Osteocyte (in vitro differentiated cells): ENCODE measurements around the gene NPY2R. TPM values are rescaled to one million over a fixed set of nuclear protein-coding genes. Genes with fewer than 3 reads are reported as not detected.

Experiments
- DNase-seq: peaks from one replicate; pipeline ENCODE4 v3.0.0; 2021; ENCODE audit warnings: mixed read lengths; ENCODE audit not compliant: unreplicated experiment; ENCODE audit errors: extremely low spot score
- H3K27ac Mint-ChIP-seq: one replicate; pipeline ENCODE4 v1.8.0; 2021; ENCODE audit warnings: mild to moderate bottlenecking, mixed read lengths; ENCODE audit not compliant: unreplicated experiment
- H3K27me3 Mint-ChIP-seq: one replicate; pipeline ENCODE4 v1.8.0; 2021; ENCODE audit warnings: mixed read lengths; ENCODE audit not compliant: unreplicated experiment
- H3K36me3 Mint-ChIP-seq: one replicate; pipeline ENCODE4 v1.8.0; 2021; ENCODE audit warnings: mixed read lengths; ENCODE audit not compliant: unreplicated experiment
- H3K4me1 Mint-ChIP-seq: one replicate; pipeline ENCODE4 v1.8.0; 2021; ENCODE audit warnings: mixed read lengths; ENCODE audit not compliant: unreplicated experiment
- H3K4me3 Mint-ChIP-seq: one replicate; pipeline ENCODE4 v1.8.0; 2021; ENCODE audit warnings: mild to moderate bottlenecking, moderate library complexity, mixed read lengths; ENCODE audit not compliant: unreplicated experiment
- H3K9me3 Mint-ChIP-seq: one replicate; pipeline ENCODE4 v1.8.0; 2021; ENCODE audit warnings: mixed read lengths; ENCODE audit not compliant: unreplicated experiment
- CTCF ChIP-seq: fragments of 200-600 bp; sonication (generic); IDR thresholded peaks from 2 replicates; pipeline ENCODE4 v1.5.0; 2021; ENCODE audit warnings: antibody characterized with exemption, mild to moderate bottlenecking, moderate library complexity
- total RNA-seq: library from RNA; stranded (reverse); gene quantifications from 2 replicates; pipeline ENCODE4 v1.2.1, GENCODE V29; 2021

Gene NPY2R
- total RNA-seq, 1 donor from 2014 or later, result not detected

DNA sequence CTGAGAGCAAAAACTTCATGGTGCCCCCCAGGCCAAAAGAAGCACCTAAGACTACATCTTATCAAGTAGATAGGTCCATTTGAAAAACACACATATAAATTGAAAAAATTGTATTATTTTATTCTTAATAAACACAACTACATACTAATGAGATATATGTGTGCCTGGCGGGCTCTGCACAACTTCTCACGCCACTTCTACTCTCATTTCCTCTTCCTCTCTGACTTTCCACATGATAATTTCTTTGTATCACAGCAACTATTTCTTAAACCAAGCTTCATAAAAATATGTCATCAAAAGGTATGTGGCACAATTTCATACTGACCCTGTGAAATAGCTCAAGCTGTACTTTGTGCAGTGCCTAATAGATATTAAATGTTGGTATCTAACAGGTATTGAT, 10.7 kb upstream of the NPY2R start:
- Mint-ChIP-seq H3K4me3 (no peak overlapping the region), H3K36me3 (no peaks in the 10 kb centered on the region), H3K27ac (no peak overlapping the region), H3K9me3 (no peaks in the 10 kb centered on the region), H3K4me1 (no peaks in the 10 kb centered on the region), H3K27me3 (peaks cover 1% of the 10 kb centered on the region)
- no peak for DNase-seq
- TF ChIP-seq CTCF, result no peak

DNA sequence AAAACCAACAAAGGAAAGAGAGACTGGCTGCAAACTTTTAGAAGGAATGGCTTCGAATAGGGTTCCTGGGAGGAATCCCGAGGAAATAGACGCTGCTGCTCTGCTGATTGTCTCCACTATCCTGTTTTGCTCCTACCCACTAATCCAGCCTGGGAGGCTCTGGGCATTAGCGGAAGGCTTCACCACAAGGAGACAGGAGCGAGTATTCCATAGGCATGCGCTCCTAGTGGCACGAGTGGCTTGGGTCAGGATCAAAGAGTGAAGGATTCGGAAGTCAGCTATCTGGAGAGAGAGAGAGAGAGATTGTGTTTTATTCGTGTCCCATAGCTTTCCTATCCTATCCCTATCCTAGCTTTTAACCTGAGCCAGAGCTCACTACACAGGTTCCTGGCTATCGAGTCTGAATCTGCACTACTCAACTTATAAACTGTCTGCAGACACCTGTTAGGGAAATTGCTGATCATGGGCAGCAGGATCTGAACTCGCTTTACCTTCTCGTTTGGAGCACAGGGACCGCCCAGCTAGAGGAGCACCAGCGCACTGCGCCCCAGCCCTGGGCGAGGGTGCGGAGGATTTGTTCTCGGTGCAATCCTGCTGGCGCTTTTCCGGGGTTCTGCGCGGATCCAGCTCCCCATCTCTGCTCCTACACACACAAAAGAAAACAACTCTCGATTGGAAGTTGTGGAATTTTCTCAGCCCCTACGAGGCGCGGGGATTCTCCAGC, 740 bp upstream of the NPY2R start:
- TF ChIP-seq CTCF, result no peak
- no peak for DNase-seq
- Mint-ChIP-seq H3K27ac (no peak overlapping the region), H3K27me3 (peaks cover 81% of the 10 kb centered on the region), H3K4me3 (peak overlapping the region; percentile 23), H3K9me3 (no peaks in the 10 kb centered on the region), H3K4me1 (peaks cover 12% of the 10 kb centered on the region), H3K36me3 (no peaks in the 10 kb centered on the region)

DNA sequence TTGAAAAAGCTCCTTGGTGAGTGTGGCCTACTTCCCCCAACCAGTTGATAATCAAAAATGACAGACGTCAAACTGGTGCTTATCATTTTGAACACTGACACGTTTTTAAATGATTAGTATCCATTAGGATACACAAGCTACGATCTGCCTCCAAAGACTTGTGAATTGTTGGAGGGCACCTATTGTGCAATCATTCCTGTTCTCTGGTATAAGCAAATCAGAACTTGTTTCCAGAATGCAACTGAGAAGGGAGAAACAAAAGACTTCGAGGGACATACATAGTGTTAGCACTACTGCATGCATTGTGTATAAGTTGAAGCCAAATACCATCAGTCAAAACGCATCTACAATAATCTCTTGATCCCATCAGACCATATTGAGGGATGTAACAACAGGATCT, 11.6 kb downstream of the NPY2R start:
- no peaks in the 10 kb centered on the region for H3K4me1 Mint-ChIP-seq
- TF ChIP-seq CTCF, result no peak
- H3K9me3 Mint-ChIP-seq, result no peaks in the 10 kb centered on the region
- no peak overlapping the region for H3K27ac Mint-ChIP-seq
- peaks cover 4% of the 10 kb centered on the region for H3K27me3 Mint-ChIP-seq
- H3K36me3 Mint-ChIP-seq, result no peaks in the 10 kb centered on the region
- no peak for DNase-seq
- no peak overlapping the region for H3K4me3 Mint-ChIP-seq

- Mint-ChIP-seq H3K4me1 (no peaks in the 10 kb centered on the region), H3K27me3 (peaks cover 4% of the 10 kb centered on the region), H3K9me3 (no peaks in the 10 kb centered on the region), H3K4me3 (no peak overlapping the region), H3K27ac (no peak overlapping the region), H3K36me3 (no peaks in the 10 kb centered on the region)
- no peak for DNase-seq
- no peak for TF ChIP-seq CTCF
These were observed 18.7 kb downstream of the NPY2R start for GRCh38 chr4:155227131-155227530.

DNA sequence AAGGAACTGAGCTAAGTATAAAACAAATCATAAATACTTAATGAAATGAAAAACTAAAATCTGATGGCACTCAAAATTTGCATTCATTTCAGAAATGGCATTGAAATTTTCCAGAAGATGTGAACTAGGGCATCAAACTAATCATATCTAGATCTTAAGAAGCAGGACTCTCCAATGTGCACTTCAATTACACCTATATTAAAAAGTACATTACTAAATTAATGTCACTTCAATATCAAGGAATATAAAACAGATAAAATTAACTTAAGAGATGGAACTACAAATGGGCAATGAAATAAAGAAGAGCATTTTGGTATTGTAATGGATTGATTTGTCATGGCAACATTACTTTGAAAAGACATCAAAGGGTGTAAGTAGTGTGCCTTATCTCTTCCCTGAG, 20.3 kb downstream of the NPY2R start:
- H3K27me3 Mint-ChIP-seq, result no peaks in the 10 kb centered on the region
- no peak for TF ChIP-seq CTCF
- no peak for DNase-seq
- H3K36me3 Mint-ChIP-seq, result no peaks in the 10 kb centered on the region
- no peak overlapping the region for H3K27ac Mint-ChIP-seq
- no peaks in the 10 kb centered on the region for H3K9me3 Mint-ChIP-seq
- no peak overlapping the region for H3K4me3 Mint-ChIP-seq
- no peaks in the 10 kb centered on the region for H3K4me1 Mint-ChIP-seq
